ENCODE data around the gene ADAMTS2.

DNA sequence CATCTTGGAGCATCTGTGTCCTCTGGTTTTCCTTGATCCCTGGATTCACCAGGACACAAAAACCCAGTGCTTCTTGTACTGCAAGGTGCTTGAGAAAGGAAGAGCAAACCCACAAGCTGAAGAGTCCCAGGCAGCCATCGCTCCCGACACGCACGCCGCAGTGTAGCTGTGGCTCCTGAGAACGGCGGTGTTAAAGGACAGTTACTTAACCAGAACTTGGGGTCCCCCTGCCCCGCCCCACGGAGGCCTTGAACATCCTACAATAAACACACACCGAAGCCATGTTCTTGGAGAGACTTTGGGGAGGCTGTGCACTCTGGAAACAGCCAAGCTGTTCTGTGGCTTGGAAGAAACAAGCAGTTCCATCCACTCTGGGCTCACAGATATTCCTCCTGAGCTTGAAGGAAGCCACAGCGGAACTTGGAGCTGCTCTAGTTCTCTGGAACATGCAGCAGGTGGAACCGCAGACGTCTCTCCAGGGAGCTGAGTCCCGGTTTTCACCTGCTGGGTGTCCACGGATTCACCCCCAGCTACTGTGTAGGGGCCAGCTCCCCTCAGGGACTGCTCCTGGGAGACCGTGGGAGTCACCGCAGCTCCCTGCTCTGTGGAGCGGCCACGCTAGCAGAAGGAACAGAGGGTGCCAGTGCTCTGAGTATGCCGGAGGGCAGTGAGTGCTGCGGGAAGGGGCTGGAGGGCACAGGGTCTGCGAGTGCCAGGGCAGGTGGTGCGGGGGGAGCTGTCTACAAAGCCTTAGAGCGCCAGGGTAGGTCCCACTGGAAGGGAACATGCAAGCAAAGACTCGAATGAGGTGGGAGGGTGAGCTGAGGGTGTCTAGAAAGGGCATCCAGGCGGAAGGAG is 107.3 kb downstream of the ADAMTS2 start:
- TF ChIP-seq JUND (IDR thresholded peaks at IDR 0.05), result no peak
- TF ChIP-seq, protein P1, sequence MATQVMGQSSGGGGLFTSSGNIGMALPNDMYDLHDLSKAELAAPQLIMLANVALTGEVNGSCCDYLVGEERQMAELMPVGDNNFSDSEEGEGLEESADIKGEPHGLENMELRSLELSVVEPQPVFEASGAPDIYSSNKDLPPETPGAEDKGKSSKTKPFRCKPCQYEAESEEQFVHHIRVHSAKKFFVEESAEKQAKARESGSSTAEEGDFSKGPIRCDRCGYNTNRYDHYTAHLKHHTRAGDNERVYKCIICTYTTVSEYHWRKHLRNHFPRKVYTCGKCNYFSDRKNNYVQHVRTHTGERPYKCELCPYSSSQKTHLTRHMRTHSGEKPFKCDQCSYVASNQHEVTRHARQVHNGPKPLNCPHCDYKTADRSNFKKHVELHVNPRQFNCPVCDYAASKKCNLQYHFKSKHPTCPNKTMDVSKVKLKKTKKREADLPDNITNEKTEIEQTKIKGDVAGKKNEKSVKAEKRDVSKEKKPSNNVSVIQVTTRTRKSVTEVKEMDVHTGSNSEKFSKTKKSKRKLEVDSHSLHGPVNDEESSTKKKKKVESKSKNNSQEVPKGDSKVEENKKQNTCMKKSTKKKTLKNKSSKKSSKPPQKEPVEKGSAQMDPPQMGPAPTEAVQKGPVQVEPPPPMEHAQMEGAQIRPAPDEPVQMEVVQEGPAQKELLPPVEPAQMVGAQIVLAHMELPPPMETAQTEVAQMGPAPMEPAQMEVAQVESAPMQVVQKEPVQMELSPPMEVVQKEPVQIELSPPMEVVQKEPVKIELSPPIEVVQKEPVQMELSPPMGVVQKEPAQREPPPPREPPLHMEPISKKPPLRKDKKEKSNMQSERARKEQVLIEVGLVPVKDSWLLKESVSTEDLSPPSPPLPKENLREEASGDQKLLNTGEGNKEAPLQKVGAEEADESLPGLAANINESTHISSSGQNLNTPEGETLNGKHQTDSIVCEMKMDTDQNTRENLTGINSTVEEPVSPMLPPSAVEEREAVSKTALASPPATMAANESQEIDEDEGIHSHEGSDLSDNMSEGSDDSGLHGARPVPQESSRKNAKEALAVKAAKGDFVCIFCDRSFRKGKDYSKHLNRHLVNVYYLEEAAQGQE (IDR thresholded peaks at IDR 0.05; ENCODE audit: low read depth), result no peak
- no peak for TF ChIP-seq ZNF274 (IDR thresholded peaks at IDR 0.05; ENCODE audit: low read depth, low read length)
- no peak for TF ChIP-seq POLR2A (IDR thresholded peaks at IDR 0.05; ENCODE audit: borderline replicate concordance, extremely low read depth, insufficient read depth, insufficient read length)

Measured in HCT116 (cell line).